Ovary (tissue), 9 donors: ENCODE results near the gene CRTC1. TPM values are rescaled to one million over a fixed set of nuclear protein-coding genes. Genes with fewer than 3 reads are reported as not detected.

Experiments used
- DNase-seq, 5 donors: peaks; one replicate each; pipeline ENCODE4 v3.0.0-alpha.2; 2019 to 2020
- H3K27ac ChIP-seq, 2 donors: fragments of 200-600 bp; one replicate each; pipeline versions ENCODE4 v1.5.1 to v1.8.0; 2019 to 2022
- H3K27me3 ChIP-seq: fragments of 200-600 bp; one replicate; pipeline ENCODE4 v1.8.0; 2022
- H3K36me3 ChIP-seq: fragments of 200-600 bp; sonication (generic); one replicate; pipeline ENCODE4 v1.5.1; 2019
- H3K4me1 ChIP-seq: one replicate; pipeline ENCODE4 v1.8.1; 2013; ENCODE audit warnings: mild to moderate bottlenecking, moderate library complexity; ENCODE audit not compliant: insufficient read depth
- H3K4me3 ChIP-seq: fragments of 200-600 bp; sonication (generic); one replicate; pipeline ENCODE4 v1.5.1; 2017
- H3K9me3 ChIP-seq, 2 donors: fragments of 200-600 bp in 1 of 2; sonication (generic) in 1 of 2; one replicate each; pipeline versions ENCODE4 v1.5.1 to v1.8.1; 2013 to 2019; ENCODE audit warnings: mild to moderate bottlenecking in 1 of 2, moderate library complexity in 1 of 2
- EP300 ChIP-seq: sonication (generic); formaldehyde crosslinking; IDR thresholded peaks from one replicate; pipeline ENCODE4 v1.6.1; 2017; ENCODE audit warnings: antibody characterized with exemption
- POLR2A ChIP-seq: fragments of 450-650 bp; IDR thresholded peaks from one replicate; pipeline ENCODE4 v1.6.1; 2017; ENCODE audit warnings: antibody characterized with exemption, mild to moderate bottlenecking, moderate library complexity
- WGBS, 3 donors: extraction: QIAGEN DNeasy Blood & Tissue Kit in 1 of 3; methylation state at CpG; one replicate each; pipeline versions ENCODE4 v1.1.5 to v1.1.7; 2013 to 2017; 5-methylcytosine and 5-hydroxymethylcytosine counted together
- intact Hi-C, 4 donors: fragments of 100-400 bp; cut with DNase I; formaldehyde crosslinking; loops; one replicate each; pipeline versions ENCODE4 v1.11.0 to v1.15.1; 2022 to 2023
- polyA plus RNA-seq, 2 donors: library from polyadenylated mRNA; stranded (reverse); fragments of 200-250 nt in 1 of 2; fragments of 350-450 nt in 1 of 2; fragmentation: Illumina TruSeq in 1 of 2; extraction: RNeasy Lipid Tissue Mini Kit (QIAGEN cat#74804) in 1 of 2; gene quantifications; one replicate each; pipeline ENCODE4 v1.2.3, GENCODE V29; 2013 to 2014
- total RNA-seq, 7 donors: library from RNA; depleted of rRNA in 2 of 7; stranded (reverse); fragments of >200 nt in 2 of 7; fragmentation: NEBNext Ultra II Directional in 3 of 7; extraction: Animal tissue kit (Norgen Biotek cat#: 25700) in 3 of 7; gene quantifications; one replicate each; pipeline versions ENCODE4 v1.1.0 to v1.2.4, GENCODE V29; 2016 to 2023
- TF ChIP-seq, protein P1 (sequence below), 3 donors: fragments of 450-650 bp in 2 of 3; fragments of 200-600 bp in 1 of 3; IDR thresholded peaks; one replicate each; pipeline versions ENCODE4 v1.5.1 to v1.8.0; 2016 to 2022; ENCODE audit warnings: antibody characterized with exemption in 3 of 3, mild to moderate bottlenecking in 1 of 3
- donor health status: DM: no; HTN: no; CAD: no; lungs with moderate emphysema.
- donor health status: DM: no; HTN: no; CAD: no.
- donor health status: Bipolar disorder and iron deficiency.
- donor health status: DM: yes; HTN: yes; CAD: no.
- donor health status: DM: no; HTN: no; CAD: no.
- donor health status: DM: yes; HTN: yes; CAD: no.

The CRTC1 gene
- total and polyA plus RNA-seq, 9 donors = 2.3 to 19.5 (median 12.9) TPM

DNA sequence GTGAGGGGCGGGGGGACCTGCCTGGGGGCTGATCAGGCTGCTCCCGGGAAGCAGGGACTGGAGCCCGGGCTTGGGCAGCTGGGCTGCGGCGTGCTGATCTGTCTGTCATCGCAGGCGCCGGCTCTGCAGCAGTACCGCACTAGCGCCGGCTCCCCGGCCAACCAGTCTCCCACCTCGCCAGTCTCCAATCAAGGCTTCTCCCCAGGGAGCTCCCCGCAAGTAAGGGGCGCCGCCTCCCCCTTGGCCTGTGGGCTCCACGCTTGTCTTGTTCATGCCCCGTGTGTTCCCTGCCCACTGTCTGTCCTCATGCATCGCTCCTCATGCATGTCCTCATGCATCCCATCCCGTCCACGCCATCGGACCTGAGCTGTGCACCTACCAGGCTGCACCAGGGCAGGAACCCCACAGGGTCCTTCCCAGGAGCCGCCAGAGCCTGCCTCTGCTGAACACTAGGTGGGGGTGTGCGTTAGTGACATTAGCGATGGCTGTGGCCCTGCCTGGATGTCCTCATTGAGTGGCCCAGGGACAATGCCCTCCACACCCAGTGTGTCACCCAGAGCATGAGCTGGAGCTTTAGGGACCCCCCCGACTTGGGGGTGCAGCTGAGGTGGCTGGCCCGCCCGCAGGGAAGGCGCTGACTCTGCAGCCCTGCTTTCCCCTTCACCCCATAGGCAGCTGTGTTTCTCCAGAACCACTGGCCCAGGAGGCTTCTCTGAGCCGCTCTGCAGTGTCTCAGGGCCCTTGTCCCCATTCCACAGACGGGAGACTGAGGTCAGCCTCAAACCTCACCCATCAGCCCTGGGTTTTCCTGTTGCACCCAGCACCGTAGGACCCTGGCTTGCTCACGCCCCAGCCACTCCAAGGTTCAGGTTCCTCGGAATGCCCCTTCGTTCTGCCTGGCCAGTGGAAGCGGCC is 88.1 kb downstream of the CRTC1 start:
- Histone ChIP-seq H3K27me3 (no peaks in the 10 kb centered on the region), H3K27ac (no peak overlapping the region), H3K4me1 (no peaks in the 10 kb centered on the region), H3K36me3 (no peaks in the 10 kb centered on the region), H3K4me3 (no peak overlapping the region), H3K9me3 (no peaks in the 10 kb centered on the region)
- intact Hi-C loops = no loop called here
- WGBS, 3 donors = 91 to 93% (median 93%) methylated on average over 36 of the region's 36 CpGs
- DNase-seq = no peak
- no peak for TF ChIP-seq POLR2A
- TF ChIP-seq EP300 = no peak
- TF ChIP-seq, protein P1, sequence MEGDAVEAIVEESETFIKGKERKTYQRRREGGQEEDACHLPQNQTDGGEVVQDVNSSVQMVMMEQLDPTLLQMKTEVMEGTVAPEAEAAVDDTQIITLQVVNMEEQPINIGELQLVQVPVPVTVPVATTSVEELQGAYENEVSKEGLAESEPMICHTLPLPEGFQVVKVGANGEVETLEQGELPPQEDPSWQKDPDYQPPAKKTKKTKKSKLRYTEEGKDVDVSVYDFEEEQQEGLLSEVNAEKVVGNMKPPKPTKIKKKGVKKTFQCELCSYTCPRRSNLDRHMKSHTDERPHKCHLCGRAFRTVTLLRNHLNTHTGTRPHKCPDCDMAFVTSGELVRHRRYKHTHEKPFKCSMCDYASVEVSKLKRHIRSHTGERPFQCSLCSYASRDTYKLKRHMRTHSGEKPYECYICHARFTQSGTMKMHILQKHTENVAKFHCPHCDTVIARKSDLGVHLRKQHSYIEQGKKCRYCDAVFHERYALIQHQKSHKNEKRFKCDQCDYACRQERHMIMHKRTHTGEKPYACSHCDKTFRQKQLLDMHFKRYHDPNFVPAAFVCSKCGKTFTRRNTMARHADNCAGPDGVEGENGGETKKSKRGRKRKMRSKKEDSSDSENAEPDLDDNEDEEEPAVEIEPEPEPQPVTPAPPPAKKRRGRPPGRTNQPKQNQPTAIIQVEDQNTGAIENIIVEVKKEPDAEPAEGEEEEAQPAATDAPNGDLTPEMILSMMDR (IDR thresholded peaks at IDR 0.05) = no peak

DNA sequence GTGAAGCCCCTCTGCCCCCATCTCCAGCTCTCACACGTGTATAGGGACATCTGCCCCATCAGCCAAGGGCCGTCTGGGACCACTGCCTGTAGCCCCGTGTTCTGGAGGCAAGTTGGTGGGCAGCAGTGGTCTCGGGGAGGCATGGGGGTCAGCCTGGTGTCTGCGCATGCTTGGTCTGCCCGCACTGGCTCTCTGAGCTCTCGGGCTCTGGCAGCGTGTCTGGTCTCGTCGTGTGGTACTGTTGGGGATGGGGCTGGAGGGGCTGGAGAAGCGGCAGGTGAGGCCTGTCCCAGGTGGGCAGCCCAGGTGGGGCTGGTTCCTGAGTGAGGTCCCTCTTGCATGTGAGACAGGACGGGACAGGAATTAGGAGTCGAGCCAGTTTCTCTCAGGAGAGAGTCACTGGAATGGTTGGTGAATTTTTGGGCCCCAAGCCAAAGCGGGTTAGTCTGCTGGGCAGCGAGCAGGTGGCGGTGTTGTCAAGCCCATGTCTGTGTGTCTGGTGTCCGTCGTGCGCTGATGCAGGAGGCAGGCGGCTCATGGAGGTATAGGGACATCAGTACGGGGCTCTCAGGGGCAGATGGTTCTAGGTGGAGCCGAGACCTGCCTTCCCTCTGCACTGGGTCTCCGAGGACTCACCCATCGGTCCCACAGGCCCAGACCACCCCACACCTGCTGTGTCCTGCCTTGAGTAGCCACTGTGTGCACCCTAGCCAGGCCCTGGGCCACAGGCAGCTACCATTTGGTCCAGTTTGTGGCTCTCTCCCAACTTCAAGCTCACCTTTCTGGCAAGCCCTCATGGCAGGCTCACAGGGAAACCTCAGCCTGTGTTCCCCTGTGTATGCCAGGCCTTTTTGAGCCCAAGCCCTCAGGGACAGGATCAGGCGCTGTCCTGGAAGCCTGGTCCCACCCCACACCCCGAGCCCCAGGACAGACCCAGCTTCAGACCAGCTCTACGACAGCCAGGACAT is 89.4 kb downstream of the CRTC1 start:
- intact Hi-C loops = no loop called here
- no peaks in the 10 kb centered on the region for H3K27me3 ChIP-seq
- no peaks in the 10 kb centered on the region for H3K9me3 ChIP-seq
- no peaks in the 10 kb centered on the region for H3K4me1 ChIP-seq
- WGBS, 3 donors = 85 to 89% (median 87%) methylated on average over 27 of the region's 27 CpGs
- no peak for DNase-seq
- H3K27ac ChIP-seq = no peak overlapping the region
- H3K36me3 ChIP-seq = no peaks in the 10 kb centered on the region
- H3K4me3 ChIP-seq = no peak overlapping the region
- TF ChIP-seq POLR2A = no peak
- TF ChIP-seq, protein P1 (IDR thresholded peaks at IDR 0.05) = no peak

- intact Hi-C loops = no loop called here
- TF ChIP-seq EP300 (no peak), POLR2A (no peak)
- TF ChIP-seq, protein P1 (IDR thresholded peaks at IDR 0.05) = no peak
- WGBS, 3 donors = 81 to 86% (median 82%) methylated on average over 9 of the region's 9 CpGs
These were observed 90.2 kb downstream of the CRTC1 start for GRCh38 chr19:18773682-18774081.

DNA sequence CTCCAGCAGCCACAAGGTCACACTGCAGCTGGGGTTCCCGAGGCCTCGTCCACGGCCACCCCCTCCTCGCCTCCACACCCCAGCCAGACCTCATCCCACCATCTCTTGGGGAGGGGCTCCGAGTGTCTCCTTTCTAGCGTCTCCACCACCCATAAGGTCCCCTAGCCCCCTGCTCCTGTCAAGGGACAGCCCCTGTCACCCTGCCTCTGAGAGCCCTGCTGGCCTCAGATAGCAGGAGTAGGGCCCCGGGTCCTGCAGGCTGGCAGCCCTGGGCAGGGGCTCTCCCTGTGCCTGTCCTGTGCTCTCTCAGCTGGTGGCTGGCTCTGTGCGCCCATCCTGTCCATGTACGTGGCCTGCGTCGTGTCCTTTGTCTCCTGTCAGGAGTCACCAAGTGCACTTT is 90.6 kb downstream of the CRTC1 start:
- no peak for DNase-seq
- no peaks in the 10 kb centered on the region for H3K27me3 ChIP-seq
- 76 to 87% (median 82%) methylated on average over 11 of the region's 11 CpGs for WGBS, 3 donors
- no peaks in the 10 kb centered on the region for H3K36me3 ChIP-seq
- no peak overlapping the region for H3K27ac ChIP-seq
- TF ChIP-seq EP300 = no peak
- TF ChIP-seq POLR2A = no peak
- TF ChIP-seq, protein P1 (IDR thresholded peaks at IDR 0.05) = no peak
- intact Hi-C loops = no loop called here
- H3K4me1 ChIP-seq = no peaks in the 10 kb centered on the region
- H3K9me3 ChIP-seq = no peaks in the 10 kb centered on the region
- H3K4me3 ChIP-seq = no peak overlapping the region

More at GRCh38 chr19:18773682-18774081, 90.2 kb downstream of the CRTC1 start:
- Histone ChIP-seq H3K4me1 (no peaks in the 10 kb centered on the region), H3K27me3 (no peaks in the 10 kb centered on the region), H3K4me3 (no peak overlapping the region), H3K36me3 (no peaks in the 10 kb centered on the region), H3K9me3 (no peaks in the 10 kb centered on the region), H3K27ac (no peak overlapping the region)
- DNase-seq = no peak
